ENCODE results near the gene KLC1. TPM values are rescaled to one million over a fixed set of nuclear protein-coding genes. Genes with fewer than 3 reads are reported as not detected.
"Not testable (repeated sequence)": the region's sequence is repeated elsewhere in the genome, so short reads cannot be mapped to it uniquely, and the experiment has no call there.

The KLC1 gene
- total RNA-seq, 2 experiments from 2014 or later = 137 to 140 TPM

GRCh38 chr14:103651585-103651984 lies 22.6 kb downstream of the KLC1 start:
- ATAC-seq (no peak), DNase-seq (no peak)
- no peaks in the 10 kb centered on the region for H3K27me3 Mint-ChIP-seq (ENCODE audit: low read depth)
- ChIA-PET POLR2A (no interaction called here), CTCF (interaction anchor here (0.6 kb wide), 1 partner anchor 465 kb away, joined by 3 read pairs; no protein-coding TSS in a partner anchor)
- H3K4me3 Mint-ChIP-seq = no peak overlapping the region
- H3K9me3 Mint-ChIP-seq (ENCODE audit: insufficient read depth) = no peaks in the 10 kb centered on the region
- H3K27ac Mint-ChIP-seq = no peak overlapping the region
- H3K4me1 Mint-ChIP-seq (ENCODE audit: low read depth) = peaks cover 2% of the 10 kb centered on the region
- H3K36me3 Mint-ChIP-seq (ENCODE audit: low read depth) = peaks cover 14% of the 10 kb centered on the region

GRCh38 chr14:103652806-103653205 lies 23.8 kb downstream of the KLC1 start:
- ATAC-seq (no peak), DNase-seq (no peak)
- POLR2A ChIA-PET = no interaction called here
- H3K36me3 Mint-ChIP-seq (ENCODE audit: low read depth) = peaks cover 20% of the 10 kb centered on the region
- no peaks in the 10 kb centered on the region for H3K27me3 Mint-ChIP-seq (ENCODE audit: low read depth)
- H3K9me3 Mint-ChIP-seq (ENCODE audit: insufficient read depth) = no peaks in the 10 kb centered on the region
- CTCF ChIA-PET = no interaction called here
- peaks cover 2% of the 10 kb centered on the region for H3K4me1 Mint-ChIP-seq (ENCODE audit: low read depth)
- H3K4me3 Mint-ChIP-seq = no peak overlapping the region
- no peak overlapping the region for H3K27ac Mint-ChIP-seq

GRCh38 chr14:103653336-103653735 lies 24.3 kb downstream of the KLC1 start:
- H3K27me3 Mint-ChIP-seq (ENCODE audit: low read depth); H3K27ac Mint-ChIP-seq; H3K9me3 Mint-ChIP-seq (ENCODE audit: insufficient read depth); DNase-seq; H3K4me3 Mint-ChIP-seq; POLR2A ChIA-PET; CTCF ChIA-PET; H3K4me1 Mint-ChIP-seq (ENCODE audit: low read depth); ATAC-seq: not testable (repeated sequence)
- peaks cover 23% of the 10 kb centered on the region for H3K36me3 Mint-ChIP-seq (ENCODE audit: low read depth)

GRCh38 chr14:103653805-103654204 lies 24.8 kb downstream of the KLC1 start:
- Mint-ChIP-seq H3K27me3 (ENCODE audit: low read depth) (no peaks in the 10 kb centered on the region), H3K4me1 (ENCODE audit: low read depth) (peaks cover 2% of the 10 kb centered on the region), H3K4me3 (no peak overlapping the region), H3K27ac (no peak overlapping the region), H3K36me3 (ENCODE audit: low read depth) (peaks cover 23% of the 10 kb centered on the region), H3K9me3 (ENCODE audit: insufficient read depth) (no peaks in the 10 kb centered on the region)
- POLR2A ChIA-PET = no interaction called here
- ATAC-seq = no peak
- CTCF ChIA-PET = no interaction called here
- DNase-seq = no peak

GRCh38 chr14:103654619-103655018 lies 25.6 kb downstream of the KLC1 start:
- H3K4me3 Mint-ChIP-seq = no peak overlapping the region
- CTCF ChIA-PET = interaction anchor here (1.0 kb wide), 1 partner anchor 25 kb away, joined by 3 read pairs; no protein-coding TSS in a partner anchor
- POLR2A ChIA-PET = no interaction called here
- DNase-seq (no peak), ATAC-seq (no peak)
- no peak overlapping the region for H3K27ac Mint-ChIP-seq
- peaks cover 28% of the 10 kb centered on the region for H3K36me3 Mint-ChIP-seq (ENCODE audit: low read depth)
- no peaks in the 10 kb centered on the region for H3K27me3 Mint-ChIP-seq (ENCODE audit: low read depth)
- H3K4me1 Mint-ChIP-seq (ENCODE audit: low read depth) = peaks cover 2% of the 10 kb centered on the region
- no peaks in the 10 kb centered on the region for H3K9me3 Mint-ChIP-seq (ENCODE audit: insufficient read depth)

- DNase-seq (no peak), ATAC-seq (no peak)
- Mint-ChIP-seq H3K27ac (no peak overlapping the region), H3K4me1 (ENCODE audit: low read depth) (peaks cover 2% of the 10 kb centered on the region), H3K4me3 (no peak overlapping the region), H3K27me3 (ENCODE audit: low read depth) (no peaks in the 10 kb centered on the region), H3K36me3 (ENCODE audit: low read depth) (peaks cover 31% of the 10 kb centered on the region), H3K9me3 (ENCODE audit: insufficient read depth) (no peaks in the 10 kb centered on the region)
- ChIA-PET POLR2A (no interaction called here), CTCF (interaction anchor here (1.2 kb wide), 1 partner anchor 24 kb away, joined by 3 read pairs; no protein-coding TSS in a partner anchor)
Observed at GRCh38 chr14:103656031-103656755, 27.2 kb downstream of the KLC1 start.

- ATAC-seq (no peak), DNase-seq (no peak)
- ChIA-PET CTCF (interaction anchor here (1.2 kb wide), 1 partner anchor 23 kb away, joined by 3 read pairs; no protein-coding TSS in a partner anchor), POLR2A (no interaction called here)
- Mint-ChIP-seq H3K4me3 (no peak overlapping the region), H3K4me1 (ENCODE audit: low read depth) (peaks cover 2% of the 10 kb centered on the region), H3K27ac (no peak overlapping the region), H3K9me3 (ENCODE audit: insufficient read depth) (no peaks in the 10 kb centered on the region), H3K36me3 (ENCODE audit: low read depth) (peaks cover 34% of the 10 kb centered on the region), H3K27me3 (ENCODE audit: low read depth) (no peaks in the 10 kb centered on the region)
Observed at GRCh38 chr14:103656756-103657133, 27.7 kb downstream of the KLC1 start.

GRCh38 chr14:103657471-103657870 lies 28.5 kb downstream of the KLC1 start:
- CTCF ChIA-PET = no interaction called here

GRCh38 chr14:103659631-103660030 lies 30.6 kb downstream of the KLC1 start:
- no peak for ATAC-seq

More at GRCh38 chr14:103657471-103657870, 28.5 kb downstream of the KLC1 start:
- H3K27me3 Mint-ChIP-seq (ENCODE audit: low read depth) = no peaks in the 10 kb centered on the region
- ATAC-seq (no peak), DNase-seq (no peak)
- POLR2A ChIA-PET = no interaction called here
- H3K27ac Mint-ChIP-seq = no peak overlapping the region
- no peak overlapping the region for H3K4me3 Mint-ChIP-seq
- no peaks in the 10 kb centered on the region for H3K9me3 Mint-ChIP-seq (ENCODE audit: insufficient read depth)
- peaks cover 2% of the 10 kb centered on the region for H3K4me1 Mint-ChIP-seq (ENCODE audit: low read depth)
- peaks cover 39% of the 10 kb centered on the region for H3K36me3 Mint-ChIP-seq (ENCODE audit: low read depth)

GRCh38 chr14:103662029-103662428 lies 33.0 kb downstream of the KLC1 start:
- ATAC-seq = no peak
- peaks cover 35% of the 10 kb centered on the region for H3K36me3 Mint-ChIP-seq (ENCODE audit: low read depth)
- POLR2A ChIA-PET = no interaction called here
- DNase-seq = no peak
- H3K27ac Mint-ChIP-seq = no peak overlapping the region
- H3K9me3 Mint-ChIP-seq (ENCODE audit: insufficient read depth) = no peaks in the 10 kb centered on the region
- H3K4me1 Mint-ChIP-seq (ENCODE audit: low read depth) = no peaks in the 10 kb centered on the region
- H3K27me3 Mint-ChIP-seq (ENCODE audit: low read depth) = no peaks in the 10 kb centered on the region
- CTCF ChIA-PET = no interaction called here
- H3K4me3 Mint-ChIP-seq = no peak overlapping the region

More at GRCh38 chr14:103659631-103660030, 30.6 kb downstream of the KLC1 start:
- Mint-ChIP-seq H3K27me3 (ENCODE audit: low read depth) (no peaks in the 10 kb centered on the region), H3K4me1 (ENCODE audit: low read depth) (peaks cover 2% of the 10 kb centered on the region), H3K27ac (no peak overlapping the region), H3K36me3 (ENCODE audit: low read depth) (peaks cover 38% of the 10 kb centered on the region), H3K9me3 (ENCODE audit: insufficient read depth) (no peaks in the 10 kb centered on the region), H3K4me3 (no peak overlapping the region)
- POLR2A ChIA-PET = no interaction called here
- DNase-seq = no peak
- CTCF ChIA-PET = no interaction called here

GRCh38 chr14:103662591-103662990 lies 33.6 kb downstream of the KLC1 start:
- Mint-ChIP-seq H3K27me3 (ENCODE audit: low read depth) (no peaks in the 10 kb centered on the region), H3K27ac (no peak overlapping the region), H3K4me3 (no peak overlapping the region), H3K4me1 (ENCODE audit: low read depth) (no peaks in the 10 kb centered on the region), H3K9me3 (ENCODE audit: insufficient read depth) (no peaks in the 10 kb centered on the region), H3K36me3 (ENCODE audit: low read depth) (peaks cover 32% of the 10 kb centered on the region)
- POLR2A ChIA-PET = no interaction called here
- no peak for DNase-seq
- CTCF ChIA-PET = no interaction called here
- no peak for ATAC-seq

GRCh38 chr14:103663506-103663905 lies 34.5 kb downstream of the KLC1 start:
- no peaks in the 10 kb centered on the region for H3K4me1 Mint-ChIP-seq (ENCODE audit: low read depth)
- H3K4me3 Mint-ChIP-seq = no peak overlapping the region
- CTCF ChIA-PET = no interaction called here
- no peaks in the 10 kb centered on the region for H3K9me3 Mint-ChIP-seq (ENCODE audit: insufficient read depth)
- H3K27ac Mint-ChIP-seq = no peak overlapping the region
- H3K27me3 Mint-ChIP-seq (ENCODE audit: low read depth) = no peaks in the 10 kb centered on the region
- ATAC-seq (no peak), DNase-seq (no peak)
- POLR2A ChIA-PET = no interaction called here
- H3K36me3 Mint-ChIP-seq (ENCODE audit: low read depth) = peaks cover 32% of the 10 kb centered on the region

- DNase-seq (no peak), ATAC-seq (no peak)
- H3K27ac Mint-ChIP-seq = no peak overlapping the region
- POLR2A ChIA-PET = no interaction called here
- CTCF ChIA-PET = interaction anchor here (1.1 kb wide), 1 partner anchor 12 kb away, joined by 3 read pairs; no protein-coding TSS in a partner anchor
- no peaks in the 10 kb centered on the region for H3K4me1 Mint-ChIP-seq (ENCODE audit: low read depth)
- no peak overlapping the region for H3K4me3 Mint-ChIP-seq
- peaks cover 38% of the 10 kb centered on the region for H3K36me3 Mint-ChIP-seq (ENCODE audit: low read depth)
- no peaks in the 10 kb centered on the region for H3K9me3 Mint-ChIP-seq (ENCODE audit: insufficient read depth)
- H3K27me3 Mint-ChIP-seq (ENCODE audit: low read depth) = no peaks in the 10 kb centered on the region
Observed at GRCh38 chr14:103667671-103668070, 38.7 kb downstream of the KLC1 start.
